GM18499 (cell line): ENCODE measurements around the gene GZMA.
"Not testable (repeated sequence)": the region's sequence is repeated elsewhere in the genome, so short reads cannot be mapped to it uniquely, and the experiment has no call there.

Experiments
- ATAC-seq: cut with Tn5 transposase; IDR thresholded peaks from one replicate; pipeline ENCODE4 v1.9.1; 2021; ENCODE audit warnings: moderate number of reproducible peaks; ENCODE audit not compliant: insufficient read depth, unreplicated experiment

The GZMA gene

GRCh38 chr5:55102348-55102747, at the start of gene GZMA:
Gene GZMA (plus strand): TSS chr5:55102646. CDS start chr5:55102683, 37 bp downstream.
- no peak for ATAC-seq

- no peak for ATAC-seq
Observed at GRCh38 chr5:55055183-55055582, 47.3 kb upstream of the GZMA start.

- no peak for ATAC-seq
Observed at GRCh38 chr5:55062039-55062779, 40.2 kb upstream of the GZMA start.

GRCh38 chr5:55063220-55063863, 39.1 kb upstream of the GZMA start:
- ATAC-seq = no peak

GRCh38 chr5:55063899-55064298, 38.5 kb upstream of the GZMA start:
- ATAC-seq = no peak

GRCh38 chr5:55064523-55064922, 37.9 kb upstream of the GZMA start:
- no peak for ATAC-seq

- no peak for ATAC-seq
Observed at GRCh38 chr5:55066277-55066676, 36.2 kb upstream of the GZMA start.

GRCh38 chr5:55070968-55071367, 31.5 kb upstream of the GZMA start:
- ATAC-seq = no peak

- no peak for ATAC-seq
Observed at GRCh38 chr5:55071413-55071812, 31.0 kb upstream of the GZMA start.

GRCh38 chr5:55072666-55073065, 29.8 kb upstream of the GZMA start:
- no peak for ATAC-seq

- no peak for ATAC-seq
Observed at GRCh38 chr5:55073211-55073610, 29.2 kb upstream of the GZMA start.

GRCh38 chr5:55081541-55081940, 20.9 kb upstream of the GZMA start:
- ATAC-seq = no peak

- ATAC-seq = not testable (repeated sequence)
Observed at GRCh38 chr5:55089301-55089700, 13.1 kb upstream of the GZMA start.

- not testable (repeated sequence) for ATAC-seq
Observed at GRCh38 chr5:55091011-55091410, 11.4 kb upstream of the GZMA start.

GRCh38 chr5:55096182-55096581, 6.3 kb upstream of the GZMA start:
- no peak for ATAC-seq

- ATAC-seq = no peak
Observed at GRCh38 chr5:55096861-55097260, 5.6 kb upstream of the GZMA start.

- not testable (repeated sequence) for ATAC-seq
Observed at GRCh38 chr5:55101148-55101547, 1.3 kb upstream of the GZMA start.

GRCh38 chr5:55101556-55102276, 730 bp upstream of the GZMA start:
- ATAC-seq = no peak

- no peak for ATAC-seq
Observed at GRCh38 chr5:55104036-55104772, 1.8 kb downstream of the GZMA start.

GRCh38 chr5:55104946-55105701, 2.7 kb downstream of the GZMA start:
- no peak for ATAC-seq
